WI38 (cell line): ENCODE measurements around the gene RAPGEF3.

Source experiments
- H3K4me3 ChIP-seq: 2 replicates; pipeline ENCODE4 v1.5.1; 2011; ENCODE audit warnings: low read depth, mild to moderate bottlenecking, control low read depth, low read length
- CTCF ChIP-seq: IDR thresholded peaks from 2 replicates; pipeline ENCODE4 v1.5.1; 2012; ENCODE audit warnings: low read depth, mild to moderate bottlenecking, control low read depth, low read length

The RAPGEF3 gene

GRCh38 chr12:47752552-47752951, 6.1 kb downstream of the RAPGEF3 start:
- TF ChIP-seq CTCF: no peak
- no peak overlapping the region for H3K4me3 ChIP-seq

- no peak for TF ChIP-seq CTCF
- no peak overlapping the region for H3K4me3 ChIP-seq
These were observed 6.6 kb downstream of the RAPGEF3 start for GRCh38 chr12:47752121-47752520.

- TF ChIP-seq CTCF: no peak
- no peak overlapping the region for H3K4me3 ChIP-seq
These were observed 7.1 kb downstream of the RAPGEF3 start for GRCh38 chr12:47751561-47751960.

GRCh38 chr12:47750916-47751470, 7.7 kb downstream of the RAPGEF3 start:
- H3K4me3 ChIP-seq: no peak overlapping the region
- no peak for TF ChIP-seq CTCF

GRCh38 chr12:47750229-47750798, 8.4 kb downstream of the RAPGEF3 start:
- TF ChIP-seq CTCF: no peak

GRCh38 chr12:47748899-47749298, 9.8 kb downstream of the RAPGEF3 start:
- TF ChIP-seq CTCF: no peak
- no peak overlapping the region for H3K4me3 ChIP-seq

More at GRCh38 chr12:47750229-47750798, 8.4 kb downstream of the RAPGEF3 start:
- no peak overlapping the region for H3K4me3 ChIP-seq

GRCh38 chr12:47748507-47748828, 10.2 kb downstream of the RAPGEF3 start:
- TF ChIP-seq CTCF: no peak
- no peak overlapping the region for H3K4me3 ChIP-seq
